Measurements from ENCODE around the gene CST8. TPM values are rescaled to one million over a fixed set of nuclear protein-coding genes. Genes with fewer than 3 reads are reported as not detected.

The CST8 gene
- total and polyA plus RNA-seq, 2 donors (not counting 1 experiment from before 2014, with no cell fraction given), result not detected

DNA sequence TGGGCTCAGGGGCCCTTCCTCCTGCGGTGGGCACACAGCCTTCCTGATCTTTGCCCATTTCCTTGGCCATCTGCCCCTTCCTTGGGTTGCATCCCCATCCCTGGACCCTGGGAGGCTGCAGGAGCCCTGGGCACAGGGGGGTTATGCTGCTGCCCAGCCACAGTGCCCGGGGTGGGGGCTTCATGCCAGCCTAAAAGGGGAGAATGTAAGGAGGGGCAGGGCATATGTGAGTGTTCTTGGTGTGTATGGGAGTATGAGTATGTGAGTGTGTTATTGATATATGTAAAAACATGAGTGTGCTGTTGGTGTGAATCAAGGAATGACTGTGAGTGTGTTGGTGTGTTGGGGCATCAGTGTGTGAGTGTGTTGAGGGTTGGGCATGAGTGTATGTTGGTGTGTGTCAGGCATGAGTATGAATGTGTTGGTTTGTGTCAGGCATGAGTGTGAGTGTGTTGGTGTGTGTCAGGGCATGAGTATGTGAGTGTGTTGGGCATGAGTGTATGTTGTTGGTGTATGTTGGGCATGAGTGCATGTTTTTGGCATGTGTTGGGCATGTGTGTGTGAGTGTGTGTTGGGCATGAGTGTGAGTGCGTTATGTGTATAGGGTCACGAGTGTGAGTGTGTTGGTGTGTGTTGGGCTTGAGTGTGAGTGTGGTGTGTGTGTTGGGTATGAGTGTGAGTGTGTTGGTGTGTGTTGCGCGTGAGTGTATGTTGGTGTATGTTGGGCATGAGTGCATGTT, 14.7 kb upstream of the CST8 start:
- 95% methylated on average over 6 of the region's 6 CpGs for WGBS (ENCODE audit: insufficient coverage)
- no peak for DNase-seq
- H2AFZ ChIP-seq (ENCODE audit: insufficient read depth, low read depth, low read length, poor library complexity, severe bottlenecking), result no peak overlapping the region
- H3K79me2 ChIP-seq (ENCODE audit: control insufficient read depth, insufficient read depth, low read length), result no peaks in the 10 kb centered on the region
- no peaks in the 10 kb centered on the region for H4K20me1 ChIP-seq (ENCODE audit: control insufficient read depth, insufficient read depth, low read length, poor library complexity, severe bottlenecking)
- H3K9me3 Mint-ChIP-seq (ENCODE audit: insufficient read depth), result no peaks in the 10 kb centered on the region
- no peaks in the 10 kb centered on the region for H3K4me1 ChIP-seq (ENCODE audit: control insufficient read depth in 2 of 2, insufficient read depth in 2 of 2, low read length in 2 of 2)
- H3K27ac ChIP-seq (ENCODE audit: low read length in 2 of 2), result no peak overlapping the region
- no peak overlapping the region for H3K4me2 ChIP-seq (replicated peaks; ENCODE audit: low read depth, low read length, poor library complexity, severe bottlenecking)
- peaks cover 3% of the 10 kb centered on the region for H3K27me3 Mint-ChIP-seq
- no peaks in the 10 kb centered on the region for H3K4me1 Mint-ChIP-seq
- no peaks in the 10 kb centered on the region for H3K36me3 ChIP-seq (replicated peaks in 1 of 2; ENCODE audit: control extremely low read depth in 1 of 2, control insufficient read depth in 1 of 2, extremely low read depth in 1 of 2, insufficient read depth in 2 of 2, low read length in 1 of 2)
- no peak for ATAC-seq (ENCODE audit: low read depth)
- ChIA-PET CTCF (no interaction called here), POLR2A (no interaction called here)
- no peak for TF ChIP-seq EZH2 (IDR thresholded peaks at IDR 0.05; ENCODE audit: borderline replicate concordance, insufficient read depth, low read depth, low read length, poor library complexity, severe bottlenecking)
- TF ChIP-seq, protein P1, sequence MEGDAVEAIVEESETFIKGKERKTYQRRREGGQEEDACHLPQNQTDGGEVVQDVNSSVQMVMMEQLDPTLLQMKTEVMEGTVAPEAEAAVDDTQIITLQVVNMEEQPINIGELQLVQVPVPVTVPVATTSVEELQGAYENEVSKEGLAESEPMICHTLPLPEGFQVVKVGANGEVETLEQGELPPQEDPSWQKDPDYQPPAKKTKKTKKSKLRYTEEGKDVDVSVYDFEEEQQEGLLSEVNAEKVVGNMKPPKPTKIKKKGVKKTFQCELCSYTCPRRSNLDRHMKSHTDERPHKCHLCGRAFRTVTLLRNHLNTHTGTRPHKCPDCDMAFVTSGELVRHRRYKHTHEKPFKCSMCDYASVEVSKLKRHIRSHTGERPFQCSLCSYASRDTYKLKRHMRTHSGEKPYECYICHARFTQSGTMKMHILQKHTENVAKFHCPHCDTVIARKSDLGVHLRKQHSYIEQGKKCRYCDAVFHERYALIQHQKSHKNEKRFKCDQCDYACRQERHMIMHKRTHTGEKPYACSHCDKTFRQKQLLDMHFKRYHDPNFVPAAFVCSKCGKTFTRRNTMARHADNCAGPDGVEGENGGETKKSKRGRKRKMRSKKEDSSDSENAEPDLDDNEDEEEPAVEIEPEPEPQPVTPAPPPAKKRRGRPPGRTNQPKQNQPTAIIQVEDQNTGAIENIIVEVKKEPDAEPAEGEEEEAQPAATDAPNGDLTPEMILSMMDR (IDR thresholded peaks at IDR 0.05), result no peak
- no peak overlapping the region for H3K9ac ChIP-seq (ENCODE audit: low read length)
- H3K4me3 Mint-ChIP-seq, result no peak overlapping the region
- H3K4me3 ChIP-seq (ENCODE audit: control extremely low read depth in 1 of 5, extremely low read depth in 1 of 5, insufficient read depth in 1 of 5, low read depth in 2 of 5, low read length in 4 of 5), result no peak overlapping the region
- no peak overlapping the region for H3K27ac Mint-ChIP-seq
- intact Hi-C loops (cut with micrococcal nuclease), result no loop called here
- no peaks in the 10 kb centered on the region for H3K9me3 ChIP-seq (ENCODE audit: control extremely low read depth in 1 of 3, control insufficient read depth in 2 of 3, insufficient read depth in 1 of 3, low read length in 2 of 3)
- no peaks in the 10 kb centered on the region for H3K27me3 ChIP-seq (replicated peaks in 1 of 4; ENCODE audit: control extremely low read depth in 1 of 4, control insufficient read depth in 3 of 4, insufficient read depth in 4 of 4, low read length in 3 of 4)

DNA sequence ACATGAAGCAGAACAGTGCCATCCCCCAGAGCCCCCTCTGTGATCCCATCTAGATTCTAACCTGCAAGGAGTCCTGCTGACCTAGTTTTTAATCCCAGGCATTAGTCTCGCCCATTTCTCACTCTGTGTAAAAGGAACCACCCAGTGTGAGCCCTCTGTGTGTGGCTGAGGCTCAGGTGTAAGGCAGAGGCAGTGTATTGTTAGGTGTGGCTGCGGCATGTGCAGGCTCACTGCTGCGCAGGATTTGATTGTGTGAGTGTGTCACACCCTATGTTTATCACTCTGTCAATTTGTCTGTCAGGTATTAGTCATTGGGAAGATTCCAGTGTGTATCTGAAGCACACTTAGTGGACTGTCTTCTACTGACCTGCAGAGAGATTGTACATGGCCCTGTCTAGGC, 13.7 kb upstream of the CST8 start:
- Mint-ChIP-seq H3K4me1 (no peaks in the 10 kb centered on the region), H3K27me3 (peaks cover 8% of the 10 kb centered on the region), H3K27ac (no peak overlapping the region), H3K4me3 (no peak overlapping the region), H3K9me3 (ENCODE audit: insufficient read depth) (no peaks in the 10 kb centered on the region)
- Histone ChIP-seq H2AFZ (ENCODE audit: insufficient read depth, low read depth, low read length, poor library complexity, severe bottlenecking) (no peak overlapping the region), H3K4me1 (ENCODE audit: control insufficient read depth in 2 of 2, insufficient read depth in 2 of 2, low read length in 2 of 2) (no peaks in the 10 kb centered on the region), H3K9ac (ENCODE audit: low read length) (no peak overlapping the region), H3K27me3 (replicated peaks in 1 of 4; ENCODE audit: control extremely low read depth in 1 of 4, control insufficient read depth in 3 of 4, insufficient read depth in 4 of 4, low read length in 3 of 4) (no peaks in the 10 kb centered on the region), H3K4me3 (ENCODE audit: control extremely low read depth in 1 of 5, extremely low read depth in 1 of 5, insufficient read depth in 1 of 5, low read depth in 2 of 5, low read length in 4 of 5) (no peak overlapping the region), H3K79me2 (ENCODE audit: control insufficient read depth, insufficient read depth, low read length) (no peaks in the 10 kb centered on the region), H3K4me2 (replicated peaks; ENCODE audit: low read depth, low read length, poor library complexity, severe bottlenecking) (no peak overlapping the region), H3K36me3 (replicated peaks in 1 of 2; ENCODE audit: control extremely low read depth in 1 of 2, control insufficient read depth in 1 of 2, extremely low read depth in 1 of 2, insufficient read depth in 2 of 2, low read length in 1 of 2) (no peaks in the 10 kb centered on the region), H4K20me1 (ENCODE audit: control insufficient read depth, insufficient read depth, low read length, poor library complexity, severe bottlenecking) (no peaks in the 10 kb centered on the region), H3K9me3 (ENCODE audit: control extremely low read depth in 1 of 3, control insufficient read depth in 2 of 3, insufficient read depth in 1 of 3, low read length in 2 of 3) (no peaks in the 10 kb centered on the region), H3K27ac (ENCODE audit: low read length in 2 of 2) (no peak overlapping the region)
- ChIA-PET CTCF (no interaction called here), POLR2A (no interaction called here)
- intact Hi-C loops (cut with micrococcal nuclease), result no loop called here
- TF ChIP-seq, protein P1 (IDR thresholded peaks at IDR 0.05), result no peak
- TF ChIP-seq EZH2 (IDR thresholded peaks at IDR 0.05; ENCODE audit: borderline replicate concordance, insufficient read depth, low read depth, low read length, poor library complexity, severe bottlenecking), result no peak
- ATAC-seq (ENCODE audit: low read depth), result no peak
- 67% methylated on average over 2 of the region's 3 CpGs for WGBS (ENCODE audit: insufficient coverage)
- no peak for DNase-seq

Measured in B cell (primary cell).